Pons (tissue), 1 donor: ENCODE measurements around the gene RAPGEF6.
A peak's percentile ranks its signal among the peaks of the same experiment; 100 is the strongest.
"Not testable (repeated sequence)": the region's sequence is repeated elsewhere in the genome, so short reads cannot be mapped to it uniquely, and the experiment has no call there.

Source experiments
- DNase-seq: peaks from one replicate; pipeline ENCODE4 v3.0.0-alpha.2; 2016; ENCODE audit warnings: low spot score

RAPGEF6 gene

GRCh38 chr5:131644370-131644769 is 9.3 kb upstream of the RAPGEF6 start:
- no peak for DNase-seq

DNA sequence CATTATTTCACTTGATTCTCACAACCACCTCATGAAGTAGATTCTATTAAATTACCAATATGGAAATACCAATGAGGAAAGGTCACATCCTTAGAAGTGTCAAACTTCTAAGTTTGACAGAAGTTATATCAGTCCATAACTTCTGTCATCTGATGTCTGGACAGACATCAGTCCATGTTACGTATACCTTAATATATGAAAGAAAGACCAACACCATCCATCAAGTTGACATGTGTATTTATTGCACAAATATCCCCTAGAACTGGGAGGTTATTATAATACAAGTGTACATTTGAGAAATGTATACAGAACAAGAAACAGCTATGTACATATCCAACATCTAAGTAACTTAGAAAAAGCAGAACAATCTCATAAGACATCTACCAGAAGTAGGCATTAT is 6.5 kb upstream of the RAPGEF6 start:
- no peak for DNase-seq

DNA sequence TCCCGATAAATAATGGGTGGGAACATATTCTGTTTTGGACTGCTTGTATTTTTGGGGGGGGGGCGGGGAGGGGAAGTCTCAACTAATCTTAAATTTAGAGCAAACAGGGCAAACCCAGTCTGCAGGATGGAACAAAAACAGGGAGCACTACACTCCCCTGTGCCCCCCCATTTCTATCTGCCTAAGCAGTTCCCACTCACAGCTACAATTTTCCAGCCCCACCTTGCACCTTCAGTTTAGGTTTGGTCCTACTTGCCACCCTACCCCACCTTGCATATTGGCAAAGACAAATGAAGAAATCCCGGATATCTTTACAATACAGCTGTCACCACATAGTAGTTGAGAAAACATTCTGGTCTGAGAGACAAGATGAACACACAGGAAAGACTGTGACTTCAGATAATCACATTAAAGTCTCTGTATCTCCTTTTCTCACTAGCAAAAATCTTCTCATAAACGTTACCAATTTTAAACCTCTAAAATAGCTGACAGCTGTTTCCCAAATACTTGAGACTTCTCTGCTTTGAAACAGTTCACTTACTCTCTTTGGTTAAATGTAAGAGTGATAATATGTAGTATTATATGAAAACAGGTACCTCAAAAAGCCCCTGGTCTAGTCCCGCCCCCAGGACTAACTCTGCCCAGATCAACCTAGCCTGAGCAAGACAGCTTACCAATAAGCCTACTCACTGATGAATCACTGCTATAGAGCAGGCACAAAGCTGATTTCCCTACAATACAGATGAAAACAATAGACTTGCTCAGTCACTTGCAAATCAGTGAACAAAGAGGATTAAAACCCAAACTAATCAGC is 5.2 kb upstream of the RAPGEF6 start:
- DNase-seq = peak; percentile 69

- no peak for DNase-seq
These were observed 4.1 kb upstream of the RAPGEF6 start for GRCh38 chr5:131639148-131639547.

GRCh38 chr5:131637694-131638093 is 2.7 kb upstream of the RAPGEF6 start:
- no peak for DNase-seq

DNA sequence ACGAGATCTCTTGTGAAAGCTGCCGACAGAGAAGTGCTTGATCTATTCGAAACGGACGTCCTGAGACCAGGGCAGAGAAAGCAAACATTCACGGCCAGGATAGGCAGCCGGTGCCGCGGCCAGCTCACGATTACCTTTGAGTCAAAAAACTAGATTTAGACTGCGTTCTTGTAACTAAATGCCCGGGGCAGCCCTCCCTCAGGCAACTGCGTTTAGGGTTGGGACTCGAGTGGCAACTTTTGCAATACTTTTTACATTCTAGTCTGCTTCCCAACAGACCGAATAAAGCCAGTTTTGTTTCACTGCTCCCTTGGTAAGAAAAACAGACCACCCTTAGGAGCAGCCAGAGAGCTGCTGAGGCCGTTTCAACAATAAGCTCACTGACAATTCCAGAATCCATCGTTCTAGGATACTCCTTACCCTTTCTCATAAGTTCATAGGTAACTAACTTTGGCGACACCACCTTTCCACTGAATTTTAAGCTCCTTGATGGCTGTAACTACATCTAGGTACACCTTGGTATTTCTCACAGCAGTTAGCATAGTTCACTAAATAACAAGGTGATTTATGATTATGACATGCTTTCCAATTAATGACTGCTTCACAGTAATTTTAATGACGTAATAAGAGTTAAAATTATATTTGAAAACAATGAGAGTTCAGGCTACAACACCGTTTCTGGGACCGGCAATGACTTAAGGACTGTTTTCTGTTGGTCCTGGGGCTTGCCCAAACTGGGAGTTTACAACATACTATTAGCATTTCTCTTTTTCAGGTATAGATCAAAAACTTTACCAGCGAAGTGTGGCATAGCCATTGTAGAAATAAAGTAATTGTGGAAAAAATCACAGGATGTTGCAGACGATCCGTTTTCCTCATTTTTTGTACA is 899 bp upstream of the RAPGEF6 start:
- no peak for DNase-seq

- DNase-seq = no peak
These were observed 398 bp downstream of the RAPGEF6 start for GRCh38 chr5:131634666-131634995.

- peak; percentile 56 for DNase-seq
These were observed 791 bp downstream of the RAPGEF6 start for GRCh38 chr5:131634238-131634637.

GRCh38 chr5:131633830-131634229 is 1.2 kb downstream of the RAPGEF6 start:
- DNase-seq = peak; percentile 53

- DNase-seq = no peak
These were observed 4.1 kb downstream of the RAPGEF6 start for GRCh38 chr5:131630963-131631350.

DNA sequence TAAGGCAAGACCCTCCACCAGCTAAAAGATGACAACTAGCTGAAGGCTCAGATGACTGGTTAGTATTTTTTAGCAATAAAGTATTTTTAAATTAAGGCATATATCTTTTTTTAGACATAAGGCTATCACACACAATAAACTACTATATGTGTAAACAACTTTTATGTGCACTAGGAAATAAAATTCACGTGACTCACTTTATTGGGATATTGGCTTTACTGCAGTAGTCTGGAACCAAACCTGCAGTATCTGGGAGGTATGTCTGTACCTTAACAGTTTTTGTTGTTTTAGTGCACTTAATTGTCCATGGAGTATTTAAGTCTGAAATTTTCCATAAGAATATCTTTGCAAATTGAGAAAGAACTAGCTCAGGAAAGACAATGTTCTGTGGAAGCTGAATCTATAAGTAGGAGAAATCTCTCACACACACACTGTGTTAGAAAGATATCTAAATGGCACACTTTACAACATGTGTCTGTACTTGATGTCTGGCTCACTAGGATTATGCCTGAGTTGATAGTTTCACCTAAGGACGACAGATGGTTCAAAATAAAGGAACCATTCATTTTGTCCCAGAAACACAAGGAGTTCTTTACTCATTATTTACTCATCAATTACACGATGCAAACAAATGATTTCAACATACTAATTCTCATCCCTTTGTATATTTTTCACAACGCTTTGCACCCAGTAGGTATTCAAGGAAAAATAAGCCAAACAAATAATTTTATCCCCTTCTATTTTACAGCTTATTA is 4.6 kb downstream of the RAPGEF6 start:
- no peak for DNase-seq

- DNase-seq = no peak
These were observed 6.0 kb downstream of the RAPGEF6 start for GRCh38 chr5:131628990-131629389.

DNA sequence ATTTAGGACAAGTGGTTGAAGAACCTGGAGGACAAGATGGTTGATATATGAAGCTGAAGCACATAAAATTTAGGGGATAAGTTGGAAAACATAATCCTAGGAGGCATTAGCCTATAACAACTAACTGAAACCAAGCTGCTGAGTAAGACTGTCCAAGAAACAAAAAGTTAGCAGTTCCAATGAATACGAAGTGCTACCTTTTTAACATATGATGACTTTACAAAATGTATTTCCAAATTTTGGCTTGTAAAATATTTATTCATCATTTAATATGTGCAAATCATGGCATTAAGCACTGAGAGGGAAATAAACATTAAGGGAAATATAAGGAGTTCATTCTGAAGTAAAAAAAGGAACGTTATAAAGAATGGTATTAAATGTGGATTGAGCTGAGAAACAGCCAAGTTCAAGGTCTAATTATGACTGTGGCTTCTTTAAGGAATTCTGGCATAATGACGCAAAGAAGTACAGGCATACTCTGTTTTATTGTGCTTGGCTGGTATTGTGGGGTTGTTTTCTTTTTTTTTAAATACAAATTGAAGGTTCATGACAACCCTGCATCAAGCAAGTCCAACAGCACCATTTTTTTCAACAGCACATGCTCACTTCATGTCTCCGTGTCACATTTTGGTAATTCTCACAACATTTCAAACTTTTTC is 7.7 kb downstream of the RAPGEF6 start:
- no peak for DNase-seq

GRCh38 chr5:131622633-131623032 is 12.4 kb downstream of the RAPGEF6 start:
- DNase-seq = peak; percentile 97

DNA sequence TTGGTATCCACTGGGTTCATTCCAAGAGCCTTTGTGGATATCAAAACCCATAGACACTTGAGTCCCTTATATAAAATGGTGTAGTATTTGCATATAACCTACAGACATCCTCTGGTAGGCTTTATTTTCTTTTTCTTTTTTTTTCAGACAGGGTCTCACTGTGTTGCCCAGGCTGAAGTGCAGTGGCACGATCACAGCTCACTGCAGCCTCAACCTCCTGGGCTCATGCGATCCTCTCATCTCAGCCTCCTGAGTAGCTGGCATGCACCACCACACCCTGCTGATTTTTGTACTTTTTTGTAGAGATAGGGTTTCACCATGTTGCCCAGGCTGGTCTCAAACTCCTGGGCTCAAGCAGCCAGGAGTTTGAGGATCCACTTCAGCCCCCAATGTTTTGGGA is 13.9 kb downstream of the RAPGEF6 start:
- DNase-seq = not testable (repeated sequence)

GRCh38 chr5:131619102-131619501 is 15.9 kb downstream of the RAPGEF6 start:
- no peak for DNase-seq

DNA sequence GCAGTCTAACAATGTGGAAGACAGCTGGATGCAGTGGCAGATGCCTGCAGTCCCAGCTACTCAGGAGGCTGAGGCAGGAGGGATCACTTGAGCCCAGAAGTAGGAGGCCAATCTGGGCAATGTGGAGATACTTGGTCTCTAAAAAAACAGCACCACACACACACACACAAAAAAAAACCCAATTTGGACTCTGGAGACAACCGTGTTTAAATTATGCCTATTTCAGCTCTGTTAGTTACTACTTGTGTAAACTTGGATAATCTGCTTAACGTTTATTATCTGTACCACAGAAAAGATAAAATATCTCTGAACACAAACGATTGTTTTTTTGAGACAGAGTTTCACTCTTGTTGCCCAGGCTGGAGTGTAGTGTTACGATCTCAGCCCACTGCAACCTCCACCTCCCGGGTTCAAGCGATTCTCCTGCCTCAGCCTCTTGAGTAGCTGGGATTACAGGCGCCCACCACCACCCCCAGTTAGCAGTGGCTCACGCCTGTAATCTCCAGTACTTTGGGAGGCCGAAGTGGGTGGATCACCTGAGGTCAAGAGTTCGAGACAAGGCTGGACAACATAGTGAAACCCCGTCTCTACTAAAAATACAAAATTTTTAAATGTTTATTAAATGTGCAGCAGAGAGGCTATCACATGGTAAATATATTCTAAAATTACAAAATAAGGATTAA is 17.7 kb downstream of the RAPGEF6 start:
- no peak for DNase-seq

GRCh38 chr5:131615957-131616356 is 19.1 kb downstream of the RAPGEF6 start:
- DNase-seq = no peak

DNA sequence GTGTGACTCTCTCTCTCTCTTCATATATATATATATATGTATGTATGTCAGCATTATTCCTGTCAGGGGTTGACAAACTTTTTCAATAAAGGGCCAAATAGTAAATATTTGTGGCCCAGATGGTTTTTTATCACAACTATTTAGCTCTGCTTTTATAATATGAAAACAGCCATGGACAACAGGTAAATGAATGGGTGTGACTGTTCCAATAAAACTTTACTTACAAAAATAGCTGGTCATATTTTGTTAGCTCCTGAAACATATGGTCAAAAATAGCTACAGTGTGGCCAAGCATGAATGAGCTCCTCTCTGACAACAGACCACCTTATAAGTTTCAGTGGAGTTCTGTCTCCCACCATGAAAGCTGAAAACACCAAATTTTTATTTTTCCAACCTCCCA is 21.6 kb downstream of the RAPGEF6 start:
- DNase-seq = no peak

DNA sequence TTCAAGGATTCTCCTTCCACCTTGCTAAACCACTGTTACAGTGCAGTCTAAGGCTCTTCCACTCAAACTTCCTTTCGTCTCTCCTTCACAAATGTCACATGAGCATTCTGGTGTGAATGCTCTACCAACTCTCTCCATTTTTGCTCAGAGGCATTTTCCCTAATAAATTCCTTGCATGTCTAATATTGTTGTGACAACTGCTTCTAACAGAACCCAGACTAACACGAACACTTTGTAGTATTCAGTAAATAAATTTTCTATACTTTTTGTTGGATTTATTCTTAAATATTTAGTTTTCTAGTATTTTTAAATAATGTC is 24.0 kb downstream of the RAPGEF6 start:
- DNase-seq = no peak

- DNase-seq = no peak
These were observed 24.6 kb downstream of the RAPGEF6 start for GRCh38 chr5:131610198-131611063.
